ENCODE data around the gene KCTD8.

DNA sequence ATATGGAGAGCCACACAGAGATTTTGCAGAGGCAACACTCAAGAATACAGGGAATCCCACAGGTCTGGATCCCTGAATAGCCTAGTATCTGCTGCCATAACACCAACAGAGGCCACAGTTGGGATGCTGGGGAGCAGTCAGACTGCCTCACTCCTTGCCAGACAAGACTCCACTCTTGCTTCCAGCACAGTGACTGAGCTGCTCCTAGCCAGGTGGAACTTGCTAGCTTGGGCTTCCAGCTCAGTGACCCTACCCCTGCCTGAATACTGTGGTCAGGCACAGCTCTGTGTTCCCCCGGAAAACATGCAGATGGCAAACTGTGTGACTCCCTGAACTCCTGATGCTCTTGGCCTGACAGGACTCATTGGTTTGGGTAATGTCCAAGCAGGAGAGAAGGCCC lies 251.8 kb downstream of the KCTD8 start:
- TF ChIP-seq, protein P1, sequence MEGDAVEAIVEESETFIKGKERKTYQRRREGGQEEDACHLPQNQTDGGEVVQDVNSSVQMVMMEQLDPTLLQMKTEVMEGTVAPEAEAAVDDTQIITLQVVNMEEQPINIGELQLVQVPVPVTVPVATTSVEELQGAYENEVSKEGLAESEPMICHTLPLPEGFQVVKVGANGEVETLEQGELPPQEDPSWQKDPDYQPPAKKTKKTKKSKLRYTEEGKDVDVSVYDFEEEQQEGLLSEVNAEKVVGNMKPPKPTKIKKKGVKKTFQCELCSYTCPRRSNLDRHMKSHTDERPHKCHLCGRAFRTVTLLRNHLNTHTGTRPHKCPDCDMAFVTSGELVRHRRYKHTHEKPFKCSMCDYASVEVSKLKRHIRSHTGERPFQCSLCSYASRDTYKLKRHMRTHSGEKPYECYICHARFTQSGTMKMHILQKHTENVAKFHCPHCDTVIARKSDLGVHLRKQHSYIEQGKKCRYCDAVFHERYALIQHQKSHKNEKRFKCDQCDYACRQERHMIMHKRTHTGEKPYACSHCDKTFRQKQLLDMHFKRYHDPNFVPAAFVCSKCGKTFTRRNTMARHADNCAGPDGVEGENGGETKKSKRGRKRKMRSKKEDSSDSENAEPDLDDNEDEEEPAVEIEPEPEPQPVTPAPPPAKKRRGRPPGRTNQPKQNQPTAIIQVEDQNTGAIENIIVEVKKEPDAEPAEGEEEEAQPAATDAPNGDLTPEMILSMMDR (IDR thresholded peaks at IDR 0.05; ENCODE audit: low read depth, low read length): no peak
- no peak for TF ChIP-seq POLR2A (IDR thresholded peaks at IDR 0.05; ENCODE audit: extremely low read depth, insufficient read length)
